GM12878 (cell line): ENCODE data around the gene TMCC2. TPM values are rescaled to one million over a fixed set of nuclear protein-coding genes. Genes with fewer than 3 reads are reported as not detected.

Source experiments
- ASH2L ChIP-seq: fragments of 300-600, 200-600 bp; sonication (generic); IDR thresholded peaks from 2 replicates; pipeline ENCODE4 v1.6.1; 2017; ENCODE audit warnings: low read depth, mild to moderate bottlenecking, borderline replicate concordance
- CHD4 ChIP-seq: fragments of 200-600 bp; sonication (generic); IDR thresholded peaks from 2 replicates; pipeline ENCODE4 v1.6.1; 2016; ENCODE audit warnings: mild to moderate bottlenecking
- EGR1 ChIP-seq, 2 experiments: IDR thresholded peaks; 1 replicate in 1 of 2; 2 replicates in 1 of 2; pipeline ENCODE4 v1.6.1; 2011 to 2012; ENCODE audit warnings: low read depth in 2 of 2, low read length in 2 of 2, borderline replicate concordance in 1 of 2, mild to moderate bottlenecking in 1 of 2, moderate library complexity in 1 of 2
- FOXM1 ChIP-seq: IDR thresholded peaks from 2 replicates; pipeline ENCODE4 v1.6.1; 2012; ENCODE audit warnings: low read depth, mild to moderate bottlenecking, inconsistent platforms, low read length, moderate library complexity
- IRF4 ChIP-seq: IDR thresholded peaks from 2 replicates; pipeline ENCODE4 v1.6.1; 2011; ENCODE audit warnings: low read depth, low read length
- KLF5 ChIP-seq: fragments of 450-650 bp; IDR thresholded peaks from 2 replicates; pipeline ENCODE4 v1.6.1; 2014; ENCODE audit warnings: mild to moderate bottlenecking; ENCODE audit not compliant: partially characterized antibody
- LARP7 ChIP-seq: fragments of 450-650 bp; IDR thresholded peaks from 2 replicates; pipeline ENCODE4 v1.6.1; 2017; ENCODE audit warnings: mild to moderate bottlenecking
- NBN ChIP-seq: fragments of 450-650 bp; IDR thresholded peaks from 2 replicates; pipeline ENCODE4 v1.6.1; 2016
- NR2F1 ChIP-seq: fragments of 450-650 bp; conservative IDR thresholded peaks from 2 replicates; pipeline ENCODE4 v1.6.1; 2017; ENCODE audit warnings: mild to moderate bottlenecking
- POLR2A ChIP-seq: IDR thresholded peaks from 2 replicates; pipeline ENCODE4 v1.6.1; 2011; ENCODE audit warnings: low read depth, mild to moderate bottlenecking, low read length
- STAT1 ChIP-seq: fragments of 450-650 bp; conservative IDR thresholded peaks from 2 replicates; pipeline ENCODE4 v1.6.1; 2014; ENCODE audit warnings: antibody characterized with exemption, mild to moderate bottlenecking
- SUPT20H ChIP-seq: IDR thresholded peaks from 2 replicates; pipeline ENCODE4 v1.6.1; 2011; ENCODE audit warnings: low read depth, mild to moderate bottlenecking, low read length, moderate library complexity, borderline replicate concordance; ENCODE audit not compliant: control insufficient read depth
- ZNF24 ChIP-seq: fragments of 450-650 bp; IDR thresholded peaks from 2 replicates; pipeline ENCODE4 v1.6.1; 2017; ENCODE audit warnings: antibody characterized with exemption, mild to moderate bottlenecking
- ZZZ3 ChIP-seq: IDR thresholded peaks from 2 replicates; pipeline ENCODE4 v1.6.1; 2011; ENCODE audit warnings: low read depth; ENCODE audit not compliant: control insufficient read depth, insufficient read length
- polyA plus RNA-seq, 11 experiments: library from polyadenylated mRNA; depleted of rRNA in 4 of 11; unstranded in 6 of 11; stranded (reverse) in 5 of 11; fragments of >200 nt; fragmentation: Nextera tagmentation in 4 of 11; fragmentation: Illumina TruSeq in 1 of 11; extraction: Ambion mirVana in 4 of 11; extraction: Trizol in 1 of 11; gene quantifications; 1 replicate in 1 of 11; 2 replicates in 10 of 11; pipeline versions ENCODE4 v1.2.1 to v1.2.3, GENCODE V29; 2011 to 2016; ENCODE audit warnings: inconsistent platforms in 2 of 11, missing spikeins in 2 of 11, low read depth in 1 of 11
- total RNA-seq, 4 experiments: library from RNA; depleted of rRNA in 3 of 4; stranded (reverse); fragments of >200 nt in 3 of 4; fragmentation: Illumina TruSeq in 1 of 4; extraction: Trizol in 1 of 4; gene quantifications; 2 replicates each; pipeline versions ENCODE4 v1.2.1 to v1.2.3, GENCODE V29; 2013 to 2021
- TF ChIP-seq, protein P1 (sequence below): IDR thresholded peaks from 2 replicates; pipeline ENCODE4 v1.6.1; 2012; ENCODE audit warnings: mild to moderate bottlenecking, low read depth, low read length
- TF ChIP-seq, protein P2 (sequence below): IDR thresholded peaks from 2 replicates; pipeline ENCODE4 v1.6.1; 2011; ENCODE audit warnings: borderline replicate concordance, low read depth, mild to moderate bottlenecking, moderate library complexity, low read length; ENCODE audit not compliant: insufficient read depth, poor library complexity, severe bottlenecking
- TF ChIP-seq, protein P3 (sequence below): fragments of 450-650 bp; IDR thresholded peaks from 2 replicates; pipeline ENCODE4 v1.6.1; 2018; ENCODE audit warnings: borderline replicate concordance, mild to moderate bottlenecking; ENCODE audit not compliant: partially characterized antibody
- TF ChIP-seq, protein P4 (sequence below): fragments of 450-650 bp; IDR thresholded peaks from 2 replicates; pipeline ENCODE4 v1.6.1; 2016; ENCODE audit warnings: mild to moderate bottlenecking
- TF ChIP-seq, protein P5 (sequence below): fragments of 450-650 bp; IDR thresholded peaks from 2 replicates; pipeline ENCODE4 v1.6.1; 2017; ENCODE audit warnings: antibody characterized with exemption, mild to moderate bottlenecking, moderate library complexity

TMCC2 gene
- total and polyA plus RNA-seq, 10 of the 15 experiments (the other 5 are each of a cell fraction or from before 2014, with no cell fraction given): 0.06 to 2.3 (median 0.76) TPM

DNA sequence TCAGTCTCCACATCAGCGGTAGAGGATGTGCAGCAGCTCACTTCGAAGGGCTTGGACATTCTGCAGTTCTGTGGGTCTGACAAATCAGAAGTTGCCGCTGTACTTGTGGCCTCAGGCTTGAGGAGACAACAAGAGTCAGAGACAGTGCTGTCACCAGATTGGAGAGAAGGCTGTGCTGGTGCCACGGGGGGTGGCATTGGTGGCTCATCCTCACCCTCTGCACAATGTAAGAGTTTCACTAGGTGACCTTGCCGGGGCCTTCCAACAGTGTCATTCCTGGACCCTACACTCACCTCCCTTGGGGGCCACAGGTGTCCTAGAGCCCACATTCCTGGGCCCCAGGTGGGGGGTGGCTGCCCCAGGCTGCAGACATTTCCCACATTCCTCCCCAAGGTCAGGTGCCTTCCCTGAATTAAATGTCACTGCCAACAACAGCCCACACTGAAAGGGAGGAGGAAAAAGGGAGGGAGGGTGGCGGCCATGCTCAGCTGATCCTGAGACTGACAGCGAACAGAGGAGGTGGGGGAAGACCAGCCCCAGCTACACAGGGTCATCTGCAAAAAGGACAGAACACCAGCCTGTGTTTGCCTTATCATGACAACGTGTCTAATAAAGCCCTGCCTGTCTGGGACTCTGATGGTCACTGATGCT lies 46.4 kb downstream of the TMCC2 start (continued):
- TF ChIP-seq, protein P1, sequence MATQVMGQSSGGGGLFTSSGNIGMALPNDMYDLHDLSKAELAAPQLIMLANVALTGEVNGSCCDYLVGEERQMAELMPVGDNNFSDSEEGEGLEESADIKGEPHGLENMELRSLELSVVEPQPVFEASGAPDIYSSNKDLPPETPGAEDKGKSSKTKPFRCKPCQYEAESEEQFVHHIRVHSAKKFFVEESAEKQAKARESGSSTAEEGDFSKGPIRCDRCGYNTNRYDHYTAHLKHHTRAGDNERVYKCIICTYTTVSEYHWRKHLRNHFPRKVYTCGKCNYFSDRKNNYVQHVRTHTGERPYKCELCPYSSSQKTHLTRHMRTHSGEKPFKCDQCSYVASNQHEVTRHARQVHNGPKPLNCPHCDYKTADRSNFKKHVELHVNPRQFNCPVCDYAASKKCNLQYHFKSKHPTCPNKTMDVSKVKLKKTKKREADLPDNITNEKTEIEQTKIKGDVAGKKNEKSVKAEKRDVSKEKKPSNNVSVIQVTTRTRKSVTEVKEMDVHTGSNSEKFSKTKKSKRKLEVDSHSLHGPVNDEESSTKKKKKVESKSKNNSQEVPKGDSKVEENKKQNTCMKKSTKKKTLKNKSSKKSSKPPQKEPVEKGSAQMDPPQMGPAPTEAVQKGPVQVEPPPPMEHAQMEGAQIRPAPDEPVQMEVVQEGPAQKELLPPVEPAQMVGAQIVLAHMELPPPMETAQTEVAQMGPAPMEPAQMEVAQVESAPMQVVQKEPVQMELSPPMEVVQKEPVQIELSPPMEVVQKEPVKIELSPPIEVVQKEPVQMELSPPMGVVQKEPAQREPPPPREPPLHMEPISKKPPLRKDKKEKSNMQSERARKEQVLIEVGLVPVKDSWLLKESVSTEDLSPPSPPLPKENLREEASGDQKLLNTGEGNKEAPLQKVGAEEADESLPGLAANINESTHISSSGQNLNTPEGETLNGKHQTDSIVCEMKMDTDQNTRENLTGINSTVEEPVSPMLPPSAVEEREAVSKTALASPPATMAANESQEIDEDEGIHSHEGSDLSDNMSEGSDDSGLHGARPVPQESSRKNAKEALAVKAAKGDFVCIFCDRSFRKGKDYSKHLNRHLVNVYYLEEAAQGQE: no peak
- TF ChIP-seq NBN (no peak), LARP7 (no peak), KLF5 (peak; percentile 3), SUPT20H (no peak), FOXM1 (no peak), IRF4 (no peak), ASH2L (no peak), POLR2A (no peak), STAT1 (no peak), ZZZ3 (no peak), EGR1 (IDR thresholded peaks at IDR 0.05; ENCODE audit: borderline replicate concordance in 1 of 2, low read depth in 2 of 2, low read length in 2 of 2) (0 out of 3 replicates have a peak, but pooled peaks of 1 of the 2 experiments have one; percentile 6), ZNF24 (no peak), CHD4 (no peak), NR2F1 (no peak)
- TF ChIP-seq, protein P2, sequence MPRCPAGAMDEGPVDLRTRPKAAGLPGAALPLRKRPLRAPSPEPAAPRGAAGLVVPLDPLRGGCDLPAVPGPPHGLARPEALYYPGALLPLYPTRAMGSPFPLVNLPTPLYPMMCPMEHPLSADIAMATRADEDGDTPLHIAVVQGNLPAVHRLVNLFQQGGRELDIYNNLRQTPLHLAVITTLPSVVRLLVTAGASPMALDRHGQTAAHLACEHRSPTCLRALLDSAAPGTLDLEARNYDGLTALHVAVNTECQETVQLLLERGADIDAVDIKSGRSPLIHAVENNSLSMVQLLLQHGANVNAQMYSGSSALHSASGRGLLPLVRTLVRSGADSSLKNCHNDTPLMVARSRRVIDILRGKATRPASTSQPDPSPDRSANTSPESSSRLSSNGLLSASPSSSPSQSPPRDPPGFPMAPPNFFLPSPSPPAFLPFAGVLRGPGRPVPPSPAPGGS: no peak
- TF ChIP-seq, protein P3, sequence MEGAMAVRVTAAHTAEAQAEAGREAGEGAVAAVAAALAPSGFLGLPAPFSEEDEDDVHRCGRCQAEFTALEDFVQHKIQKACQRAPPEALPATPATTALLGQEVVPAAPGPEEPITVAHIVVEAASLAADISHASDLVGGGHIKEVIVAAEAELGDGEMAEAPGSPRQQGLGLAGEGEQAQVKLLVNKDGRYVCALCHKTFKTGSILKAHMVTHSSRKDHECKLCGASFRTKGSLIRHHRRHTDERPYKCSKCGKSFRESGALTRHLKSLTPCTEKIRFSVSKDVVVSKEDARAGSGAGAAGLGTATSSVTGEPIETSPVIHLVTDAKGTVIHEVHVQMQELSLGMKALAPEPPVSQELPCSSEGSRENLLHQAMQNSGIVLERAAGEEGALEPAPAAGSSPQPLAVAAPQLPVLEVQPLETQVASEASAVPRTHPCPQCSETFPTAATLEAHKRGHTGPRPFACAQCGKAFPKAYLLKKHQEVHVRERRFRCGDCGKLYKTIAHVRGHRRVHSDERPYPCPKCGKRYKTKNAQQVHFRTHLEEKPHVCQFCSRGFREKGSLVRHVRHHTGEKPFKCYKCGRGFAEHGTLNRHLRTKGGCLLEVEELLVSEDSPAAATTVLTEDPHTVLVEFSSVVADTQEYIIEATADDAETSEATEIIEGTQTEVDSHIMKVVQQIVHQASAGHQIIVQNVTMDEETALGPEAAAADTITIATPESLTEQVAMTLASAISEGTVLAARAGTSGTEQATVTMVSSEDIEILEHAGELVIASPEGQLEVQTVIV: no peak
- TF ChIP-seq, protein P4, sequence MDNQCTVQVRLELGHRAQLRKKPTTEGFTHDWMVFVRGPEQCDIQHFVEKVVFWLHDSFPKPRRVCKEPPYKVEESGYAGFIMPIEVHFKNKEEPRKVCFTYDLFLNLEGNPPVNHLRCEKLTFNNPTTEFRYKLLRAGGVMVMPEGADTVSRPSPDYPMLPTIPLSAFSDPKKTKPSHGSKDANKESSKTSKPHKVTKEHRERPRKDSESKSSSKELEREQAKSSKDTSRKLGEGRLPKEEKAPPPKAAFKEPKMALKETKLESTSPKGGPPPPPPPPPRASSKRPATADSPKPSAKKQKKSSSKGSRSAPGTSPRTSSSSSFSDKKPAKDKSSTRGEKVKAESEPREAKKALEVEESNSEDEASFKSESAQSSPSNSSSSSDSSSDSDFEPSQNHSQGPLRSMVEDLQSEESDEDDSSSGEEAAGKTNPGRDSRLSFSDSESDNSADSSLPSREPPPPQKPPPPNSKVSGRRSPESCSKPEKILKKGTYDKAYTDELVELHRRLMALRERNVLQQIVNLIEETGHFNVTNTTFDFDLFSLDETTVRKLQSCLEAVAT: no peak
- TF ChIP-seq, protein P5, sequence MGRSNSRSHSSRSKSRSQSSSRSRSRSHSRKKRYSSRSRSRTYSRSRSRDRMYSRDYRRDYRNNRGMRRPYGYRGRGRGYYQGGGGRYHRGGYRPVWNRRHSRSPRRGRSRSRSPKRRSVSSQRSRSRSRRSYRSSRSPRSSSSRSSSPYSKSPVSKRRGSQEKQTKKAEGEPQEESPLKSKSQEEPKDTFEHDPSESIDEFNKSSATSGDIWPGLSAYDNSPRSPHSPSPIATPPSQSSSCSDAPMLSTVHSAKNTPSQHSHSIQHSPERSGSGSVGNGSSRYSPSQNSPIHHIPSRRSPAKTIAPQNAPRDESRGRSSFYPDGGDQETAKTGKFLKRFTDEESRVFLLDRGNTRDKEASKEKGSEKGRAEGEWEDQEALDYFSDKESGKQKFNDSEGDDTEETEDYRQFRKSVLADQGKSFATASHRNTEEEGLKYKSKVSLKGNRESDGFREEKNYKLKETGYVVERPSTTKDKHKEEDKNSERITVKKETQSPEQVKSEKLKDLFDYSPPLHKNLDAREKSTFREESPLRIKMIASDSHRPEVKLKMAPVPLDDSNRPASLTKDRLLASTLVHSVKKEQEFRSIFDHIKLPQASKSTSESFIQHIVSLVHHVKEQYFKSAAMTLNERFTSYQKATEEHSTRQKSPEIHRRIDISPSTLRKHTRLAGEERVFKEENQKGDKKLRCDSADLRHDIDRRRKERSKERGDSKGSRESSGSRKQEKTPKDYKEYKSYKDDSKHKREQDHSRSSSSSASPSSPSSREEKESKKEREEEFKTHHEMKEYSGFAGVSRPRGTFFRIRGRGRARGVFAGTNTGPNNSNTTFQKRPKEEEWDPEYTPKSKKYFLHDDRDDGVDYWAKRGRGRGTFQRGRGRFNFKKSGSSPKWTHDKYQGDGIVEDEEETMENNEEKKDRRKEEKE: no peak
